Hippocampal formation (tissue), 2 donors: ENCODE measurements around the gene HCFC2.
"Not testable (repeated sequence)": the region's sequence is repeated elsewhere in the genome, so short reads cannot be mapped to it uniquely, and the experiment has no call there.

ENCODE experiments used
- DNase-seq, 2 donors: peaks; one replicate each; lab custom pipeline; 2025; lab: John Stamatoyannopoulos, UW

The HCFC2 gene

GRCh38 chr12:104064031-104064841, at the start of gene HCFC2:
Gene HCFC2 (plus strand): TSS chr12:104064531. CDS start chr12:104064561, 30 bp downstream.
- DNase-seq: peak; percentile 81 to 93

GRCh38 chr12:104021862-104022261, 42.5 kb upstream of the HCFC2 start:
- DNase-seq: not testable (repeated sequence)

DNA sequence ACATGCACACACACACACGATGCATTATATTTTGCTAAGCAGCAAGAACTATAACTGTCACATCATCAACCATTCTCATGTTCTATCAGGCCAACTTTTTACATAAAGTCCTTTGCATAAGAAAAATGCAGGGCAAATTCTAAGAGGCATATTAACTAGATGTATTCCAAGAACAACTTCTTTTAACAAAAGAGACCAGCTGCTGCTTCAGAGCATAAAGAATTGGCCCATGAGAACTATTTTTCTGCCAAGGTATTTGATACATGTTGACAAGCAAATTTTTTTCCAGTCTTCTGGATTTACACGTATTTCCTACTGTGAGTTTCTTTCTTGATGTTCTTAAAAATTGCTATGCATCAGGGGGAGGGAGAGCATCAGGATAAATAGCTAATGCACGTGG, 41.5 kb upstream of the HCFC2 start:
- DNase-seq: no peak

- DNase-seq: no peak
These were observed 40.6 kb upstream of the HCFC2 start for GRCh38 chr12:104023710-104024109.

GRCh38 chr12:104024348-104024747, 40.0 kb upstream of the HCFC2 start:
- DNase-seq: no peak

DNA sequence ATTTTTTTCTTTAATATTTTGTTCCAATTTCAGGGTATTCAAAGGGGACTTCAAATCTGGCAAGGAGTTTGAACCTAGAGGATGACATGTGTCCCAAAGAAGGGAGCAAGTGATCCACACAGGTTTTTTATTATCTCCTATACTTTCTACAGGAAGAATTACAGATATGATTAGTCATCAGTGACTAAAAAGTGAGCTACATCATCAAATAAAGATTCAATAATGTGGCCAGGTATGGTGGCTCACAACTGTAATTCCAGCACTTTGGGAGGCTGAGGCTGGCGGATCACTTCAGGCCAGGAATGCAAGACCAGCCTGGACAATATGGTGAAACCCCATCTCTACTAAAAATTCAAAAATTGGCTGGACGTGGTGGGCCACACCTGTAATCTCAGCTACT, 38.6 kb upstream of the HCFC2 start:
- DNase-seq: no peak

GRCh38 chr12:104026841-104027599, 37.3 kb upstream of the HCFC2 start:
- no peak for DNase-seq

- not testable (repeated sequence) for DNase-seq
These were observed 33.7 kb upstream of the HCFC2 start for GRCh38 chr12:104030596-104030995.

DNA sequence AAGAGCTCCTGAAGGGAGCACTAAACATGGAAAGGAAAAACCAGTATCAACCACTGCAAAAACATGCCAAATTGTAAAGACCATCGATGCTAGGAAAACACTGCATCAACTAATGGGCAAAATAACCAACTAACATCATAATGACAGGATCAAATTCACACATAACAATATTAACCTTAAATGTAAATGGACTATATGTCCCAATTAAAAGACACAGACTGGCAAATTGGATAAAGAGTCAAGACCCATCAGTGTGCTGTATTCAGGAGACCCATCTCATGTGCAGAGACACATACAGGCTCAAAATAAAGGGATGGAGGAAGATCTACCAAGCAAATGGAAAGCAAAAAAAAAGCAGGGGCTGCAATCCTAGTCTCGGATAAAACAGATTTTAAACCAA, 28.2 kb upstream of the HCFC2 start:
- DNase-seq: not testable (repeated sequence)

GRCh38 chr12:104039769-104040168, 24.6 kb upstream of the HCFC2 start:
- not testable (repeated sequence) for DNase-seq

DNA sequence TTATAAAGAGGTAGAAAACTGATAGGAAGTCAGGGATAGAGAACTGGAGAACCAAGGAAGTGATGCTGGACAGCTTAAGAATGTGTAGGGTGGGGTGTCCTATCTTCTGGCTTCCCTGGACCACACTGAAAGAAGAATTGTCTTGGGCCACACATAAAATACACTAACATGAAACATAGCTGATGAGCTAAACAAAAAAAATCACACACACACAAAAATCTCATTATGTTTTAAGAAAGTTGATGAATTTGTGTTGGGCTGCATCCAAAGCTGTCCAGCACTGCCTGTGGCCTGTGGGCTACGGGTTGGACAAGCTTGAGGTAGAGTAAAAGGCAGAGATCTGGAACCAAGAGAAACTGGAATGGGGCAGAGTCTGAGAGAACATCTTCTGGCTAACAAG, 21.8 kb upstream of the HCFC2 start:
- no peak for DNase-seq

GRCh38 chr12:104044158-104044557, 20.2 kb upstream of the HCFC2 start:
- no peak for DNase-seq

- no peak for DNase-seq
These were observed 18.0 kb upstream of the HCFC2 start for GRCh38 chr12:104046306-104046705.

DNA sequence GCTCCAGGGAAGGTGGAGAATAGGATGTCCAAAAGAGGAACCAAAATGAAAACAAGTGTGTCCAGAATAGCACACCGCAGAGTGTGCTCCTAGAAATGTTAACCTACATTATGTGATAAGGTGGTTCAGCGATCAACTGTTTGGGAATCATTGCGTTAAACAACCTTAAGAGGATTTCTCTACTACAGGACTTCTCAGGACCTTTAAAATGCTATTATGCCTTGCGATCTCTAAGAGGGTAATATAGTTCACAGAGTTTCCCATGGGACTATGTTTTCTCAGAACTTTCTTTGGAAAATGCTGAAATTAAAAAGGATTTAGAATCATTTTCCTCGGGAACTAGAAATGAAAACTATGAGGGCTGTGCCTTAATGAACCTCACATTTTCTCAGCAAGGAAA, 16.2 kb upstream of the HCFC2 start:
- DNase-seq: no peak

- DNase-seq: no peak
These were observed 15.5 kb upstream of the HCFC2 start for GRCh38 chr12:104048811-104049210.

GRCh38 chr12:104049278-104049902, 14.9 kb upstream of the HCFC2 start:
- DNase-seq: no peak

- no peak for DNase-seq
These were observed 14.4 kb upstream of the HCFC2 start, which contains the start of gene GLT8D2 for GRCh38 chr12:104049903-104050356. Gene GLT8D2 (minus strand): TSS chr12:104050187. CDS start chr12:104019648, 30,539 bp downstream.

- no peak for DNase-seq
These were observed 13.9 kb upstream of the HCFC2 start for GRCh38 chr12:104050436-104050835.

- no peak for DNase-seq
These were observed 9.5 kb upstream of the HCFC2 start for GRCh38 chr12:104054681-104055346.

DNA sequence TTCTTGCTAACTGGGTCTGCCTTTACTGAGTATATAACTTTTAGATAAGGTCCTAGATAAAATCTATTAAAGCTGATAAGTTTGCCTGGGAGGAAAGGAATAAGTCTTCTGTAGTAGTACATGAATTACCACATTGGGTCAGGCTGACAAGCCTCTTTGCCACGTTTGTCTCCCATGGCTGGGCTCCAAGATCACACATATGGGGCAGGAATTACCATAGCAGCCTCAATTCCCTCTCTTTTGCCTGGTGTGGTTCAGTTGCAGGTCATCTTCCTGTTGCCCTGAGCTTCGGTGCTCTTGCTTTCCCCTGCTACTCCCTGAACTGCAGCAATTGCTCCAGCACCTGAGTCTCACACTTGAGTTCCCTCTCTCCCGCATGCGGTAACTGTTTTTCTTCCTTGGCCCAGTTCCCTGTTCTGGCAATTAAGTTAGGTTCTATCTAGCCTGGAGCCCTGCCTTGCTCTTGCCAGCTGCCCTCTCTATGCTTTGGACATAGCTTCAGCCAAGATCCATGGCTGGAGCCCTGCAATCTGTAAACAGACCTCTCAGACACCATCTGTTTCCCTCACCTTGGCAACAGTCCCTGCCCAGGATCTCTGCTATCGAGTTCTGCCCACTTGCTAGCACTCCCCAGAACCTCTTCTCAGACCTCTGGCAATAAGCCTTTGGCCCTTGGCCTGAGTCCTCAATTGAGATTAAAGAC, 8.5 kb upstream of the HCFC2 start:
- no peak for DNase-seq

- no peak for DNase-seq
These were observed 7.8 kb upstream of the HCFC2 start for GRCh38 chr12:104056419-104056972.
